Stimulated activated CD4-positive, alpha-beta T cell treated with anti-CD3 and anti-CD28 coated beads, Interleukin-15, amount 100 ng/mL, for 1 hour (primary cell): ENCODE data around the gene DNAJC16.
A peak's percentile ranks its signal among the peaks of the same experiment; 100 is the strongest.
"Not testable (repeated sequence)": the region's sequence is repeated elsewhere in the genome, so short reads cannot be mapped to it uniquely, and the experiment has no call there.

Experiments
- DNase-seq, 2 donors: peaks; one replicate each; pipeline ENCODE4 v3.0.0-alpha.2; 2020; ENCODE audit warnings: low read depth in 1 of 2, low spot score in 1 of 2

DNAJC16 gene

GRCh38 chr1:15526490-15527339, at the start of gene DNAJC16:
TSS of gene DNAJC16 (plus strand) at chr1:15526848. CDS start at chr1:15529106, 2,258 bp downstream.
- peak; percentile 84 to 92 for DNase-seq

GRCh38 chr1:15476927-15477326, 49.7 kb upstream of the DNAJC16 start:
- DNase-seq, result no peak

- no peak for DNase-seq
These were observed 48.9 kb upstream of the DNAJC16 start for GRCh38 chr1:15477646-15478212.

- no peak for DNase-seq
These were observed 46.8 kb upstream of the DNAJC16 start for GRCh38 chr1:15479654-15480347.

- DNase-seq, result not testable (repeated sequence)
These were observed 44.2 kb upstream of the DNAJC16 start for GRCh38 chr1:15482455-15482854.

- DNase-seq, result not testable (repeated sequence)
These were observed 43.6 kb upstream of the DNAJC16 start for GRCh38 chr1:15482983-15483543.

- DNase-seq, result no peak
These were observed 42.7 kb upstream of the DNAJC16 start for GRCh38 chr1:15483971-15484370.

GRCh38 chr1:15484443-15484842, 42.2 kb upstream of the DNAJC16 start:
- DNase-seq, result not testable (repeated sequence)

GRCh38 chr1:15485636-15486035, 41.0 kb upstream of the DNAJC16 start:
- DNase-seq, result no peak

- not testable (repeated sequence) for DNase-seq
These were observed 39.6 kb upstream of the DNAJC16 start for GRCh38 chr1:15486844-15487610.

GRCh38 chr1:15488371-15488770, 38.3 kb upstream of the DNAJC16 start:
- DNase-seq, result no peak

- no peak for DNase-seq
These were observed 37.5 kb upstream of the DNAJC16 start for GRCh38 chr1:15489052-15489736.

GRCh38 chr1:15491010-15491409, 35.6 kb upstream of the DNAJC16 start:
- not testable (repeated sequence) for DNase-seq

GRCh38 chr1:15492596-15492995, 34.1 kb upstream of the DNAJC16 start:
- DNase-seq, result no peak

- DNase-seq, result no peak
These were observed 32.7 kb upstream of the DNAJC16 start for GRCh38 chr1:15493869-15494390.

GRCh38 chr1:15500184-15501178, 26.2 kb upstream of the DNAJC16 start:
- no peak for DNase-seq

- peak in 1 of 2 donors; percentile 23 for DNase-seq
These were observed 25.2 kb upstream of the DNAJC16 start for GRCh38 chr1:15501208-15502032.

- no peak for DNase-seq
These were observed 22.2 kb upstream of the DNAJC16 start for GRCh38 chr1:15504436-15504835.
